GM23338 (cell line): ENCODE data around the gene NRCAM.

Experiments
- CREB1 ChIP-seq: fragments of 250-450 bp; sonication (Bioruptor Pico); IDR thresholded peaks from 2 replicates; pipeline ENCODE4 v1.5.0; 2020; ENCODE audit warnings: low read depth, mild to moderate bottlenecking, moderate library complexity
- EZH2phosphoT487 ChIP-seq: fragments of 200-600 bp; sonication (generic); IDR thresholded peaks from one replicate; pipeline ENCODE4 v1.8.1; 2018; ENCODE audit warnings: antibody characterized with exemption; ENCODE audit not compliant: unreplicated experiment
- POLR2AphosphoS5 ChIP-seq: IDR thresholded peaks from 2 replicates; pipeline ENCODE4 v1.6.1; 2016; ENCODE audit warnings: antibody characterized with exemption, low read depth
- TF ChIP-seq, protein P1 (sequence below), 2 experiments: fragments of 200-600 bp in 1 of 2; sonication (generic) in 1 of 2; conservative IDR thresholded peaks; 2 replicates each; pipeline versions ENCODE4 v1.5.1 to v1.6.1; 2016 to 2017; ENCODE audit warnings: antibody characterized with exemption in 2 of 2, low read depth in 2 of 2, mild to moderate bottlenecking in 2 of 2, moderate library complexity in 1 of 2

DNA sequence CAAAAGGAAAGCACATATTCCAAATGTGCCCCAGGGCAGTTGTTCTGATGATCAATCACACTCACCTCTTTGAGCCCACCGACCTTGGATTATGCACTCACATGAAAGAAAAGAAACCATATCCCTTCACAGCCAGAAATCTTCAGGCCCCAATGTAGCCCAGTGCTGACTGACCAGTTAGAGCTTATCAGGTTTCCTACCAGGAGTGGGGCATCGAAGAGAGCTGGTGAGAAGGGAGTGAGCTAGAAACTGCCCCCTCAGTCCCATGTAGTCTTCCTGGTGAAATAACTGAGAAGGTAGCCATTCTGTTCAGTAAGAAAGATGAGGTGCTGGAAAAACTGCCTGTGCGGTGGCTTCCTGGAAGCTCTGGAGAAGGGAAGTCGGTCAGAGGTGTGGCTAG lies 32.2 kb downstream of the NRCAM start:
- TF ChIP-seq EZH2phosphoT487 (no peak), POLR2AphosphoS5 (no peak), CREB1 (CRISPR knock-in tag) (no peak)
- TF ChIP-seq, protein P1, sequence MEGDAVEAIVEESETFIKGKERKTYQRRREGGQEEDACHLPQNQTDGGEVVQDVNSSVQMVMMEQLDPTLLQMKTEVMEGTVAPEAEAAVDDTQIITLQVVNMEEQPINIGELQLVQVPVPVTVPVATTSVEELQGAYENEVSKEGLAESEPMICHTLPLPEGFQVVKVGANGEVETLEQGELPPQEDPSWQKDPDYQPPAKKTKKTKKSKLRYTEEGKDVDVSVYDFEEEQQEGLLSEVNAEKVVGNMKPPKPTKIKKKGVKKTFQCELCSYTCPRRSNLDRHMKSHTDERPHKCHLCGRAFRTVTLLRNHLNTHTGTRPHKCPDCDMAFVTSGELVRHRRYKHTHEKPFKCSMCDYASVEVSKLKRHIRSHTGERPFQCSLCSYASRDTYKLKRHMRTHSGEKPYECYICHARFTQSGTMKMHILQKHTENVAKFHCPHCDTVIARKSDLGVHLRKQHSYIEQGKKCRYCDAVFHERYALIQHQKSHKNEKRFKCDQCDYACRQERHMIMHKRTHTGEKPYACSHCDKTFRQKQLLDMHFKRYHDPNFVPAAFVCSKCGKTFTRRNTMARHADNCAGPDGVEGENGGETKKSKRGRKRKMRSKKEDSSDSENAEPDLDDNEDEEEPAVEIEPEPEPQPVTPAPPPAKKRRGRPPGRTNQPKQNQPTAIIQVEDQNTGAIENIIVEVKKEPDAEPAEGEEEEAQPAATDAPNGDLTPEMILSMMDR (conservative IDR thresholded peaks at IDR 0.05; ENCODE audit: low read depth in 2 of 2) = no peak
